PC-3 (cell line): ENCODE results near the gene QRFPR. TPM values are rescaled to one million over a fixed set of nuclear protein-coding genes. Genes with fewer than 3 reads are reported as not detected.

ENCODE experiments used
- ATAC-seq: fragments of 200-7000 bp; cut with Tn5 transposase; 2 replicates; pipeline ENCODE4 v1.9.1; 2020; ENCODE audit warnings: mild to moderate bottlenecking, moderate library complexity
- BruUV-seq: library from RNA; stranded (reverse); fragments of 400-500 nt; replicated peaks from 2 replicates; lab custom pipeline; 2021; lab: Mats Ljungman, UMichigan
- CTCF ChIA-PET: fragments of 300-600 bp; sonication (Branson Sonifier 250); formaldehyde crosslinking; loops from one replicate; lab custom pipeline; 2022; ENCODE audit warnings: antibody characterized with exemption; lab: Charles Lee
- POLR2A ChIA-PET: fragments of 300-600 bp; sonication (Branson Sonifier 250); formaldehyde crosslinking; loops from one replicate; lab custom pipeline; 2022; ENCODE audit warnings: antibody characterized with exemption; ENCODE audit not compliant: unreplicated experiment; lab: Charles Lee
- DNase-seq: peaks from one replicate; pipeline ENCODE4 v3.0.0-alpha.2; 2015
- H2AFZ ChIP-seq: fragments of 300-600 bp; sonication (generic); 2 replicates; pipeline ENCODE4 v1.6.0; 2016; ENCODE audit warnings: antibody characterized with exemption, low read length
- H3F3A ChIP-seq: fragments of 300-600 bp; sonication (generic); one replicate; pipeline ENCODE4 v1.6.0; 2017; ENCODE audit warnings: antibody characterized with exemption, low read length, control low read depth, mild to moderate bottlenecking; ENCODE audit not compliant: unreplicated experiment
- H3K27ac ChIP-seq: fragments of 300-600 bp; sonication (generic); 2 replicates; pipeline ENCODE4 v1.5.1; 2016; ENCODE audit warnings: mild to moderate bottlenecking, low read length
- H3K27me3 ChIP-seq: fragments of 300-600 bp; sonication (generic); 2 replicates; pipeline ENCODE4 v1.6.1; 2016; ENCODE audit warnings: low read length, mixed read lengths
- H3K36me3 ChIP-seq: fragments of 300-600 bp; sonication (generic); 2 replicates; pipeline ENCODE4 v1.6.1; 2016; ENCODE audit warnings: low read depth, mixed run types, low read length, mixed read lengths
- H3K4me1 ChIP-seq: fragments of 300-600 bp; sonication (generic); 2 replicates; pipeline ENCODE4 v1.5.1; 2016; ENCODE audit warnings: low read length; ENCODE audit not compliant: insufficient read depth
- H3K4me2 ChIP-seq: fragments of 300-600 bp; sonication (generic); 2 replicates; pipeline ENCODE4 v1.6.0; 2016; ENCODE audit warnings: low read length
- H3K4me3 ChIP-seq: fragments of 300-600 bp; sonication (generic); 2 replicates; pipeline ENCODE4 v1.5.1; 2016; ENCODE audit warnings: mild to moderate bottlenecking, low read length, mixed read lengths
- H3K79me2 ChIP-seq: fragments of 300-600 bp; sonication (generic); 2 replicates; pipeline ENCODE4 v1.6.1; 2017; ENCODE audit warnings: low read length, mixed read lengths
- H3K9ac ChIP-seq: fragments of 300-600 bp; sonication (generic); 2 replicates; pipeline ENCODE4 v1.6.0; 2016; ENCODE audit warnings: mild to moderate bottlenecking, low read length
- H3K9me2 ChIP-seq: fragments of 300-600 bp; sonication (generic); replicated peaks from 2 replicates; pipeline ENCODE4 v1.6.1; 2016; ENCODE audit warnings: mixed run types, low read length, mixed read lengths
- H3K9me3 ChIP-seq: fragments of 300-600 bp; sonication (generic); 2 replicates; pipeline ENCODE4 v1.6.1; 2016; ENCODE audit warnings: low read length, mixed read lengths
- H4K20me1 ChIP-seq: fragments of 300-600 bp; sonication (generic); 2 replicates; pipeline ENCODE4 v1.6.1; 2016; ENCODE audit warnings: low read length, mixed read lengths
- EZH2 ChIP-seq: fragments of 300-600 bp; sonication (generic); IDR thresholded peaks from one replicate; pipeline ENCODE4 v1.6.1; 2017; ENCODE audit warnings: antibody characterized with exemption, mild to moderate bottlenecking, low read length; ENCODE audit not compliant: unreplicated experiment
- EZH2phosphoT487 ChIP-seq: fragments of 300-600 bp; sonication (generic); IDR thresholded peaks from 2 replicates; pipeline ENCODE4 v1.6.1; 2018; ENCODE audit warnings: mild to moderate bottlenecking, antibody characterized with exemption, low read length, borderline replicate concordance
- intact Hi-C: fragments of 100-400 bp; cut with micrococcal nuclease; formaldehyde crosslinking; loops from 2 replicates; pipeline ENCODE4 v1.9.0; 2023
- total RNA-seq: library from RNA; depleted of rRNA; stranded (reverse); fragments of >200 nt; gene quantifications from 2 replicates; pipeline ENCODE4 v1.2.3, GENCODE V29; 2014
- TF ChIP-seq, protein P1 (sequence below): fragments of 300-600 bp; sonication (generic); conservative IDR thresholded peaks from 2 replicates; pipeline ENCODE4 v1.5.1; 2017; ENCODE audit warnings: antibody characterized with exemption, low read depth, mild to moderate bottlenecking, low read length

The QRFPR gene
- total RNA-seq, 1 experiment from 2014 or later = not detected

DNA sequence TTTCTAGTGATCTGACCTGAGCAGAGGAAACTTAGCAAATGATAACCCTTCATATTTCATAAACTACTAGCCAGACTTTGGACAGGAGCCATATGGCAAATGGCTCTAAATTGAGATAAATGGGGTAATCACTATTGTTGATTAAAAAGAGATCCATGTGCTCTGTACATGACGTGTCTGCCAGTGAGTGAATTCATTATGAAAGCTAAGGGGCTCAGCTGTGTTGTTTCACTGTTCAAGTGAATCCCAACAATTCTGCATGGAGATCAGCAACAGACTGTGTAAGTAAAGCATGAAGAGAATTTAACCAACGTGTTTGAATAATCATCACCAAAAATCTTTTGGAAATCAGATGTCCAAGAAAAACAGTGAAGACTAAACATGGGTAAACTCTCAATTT is 9.5 kb upstream of the QRFPR start:
- Histone ChIP-seq H3K4me3 (no peak overlapping the region), H4K20me1 (no peaks in the 10 kb centered on the region), H3K4me2 (no peak overlapping the region), H3K9me3 (no peaks in the 10 kb centered on the region), H3K27me3 (no peaks in the 10 kb centered on the region), H3K27ac (no peak overlapping the region), H3K36me3 (no peaks in the 10 kb centered on the region), H3K9ac (no peak overlapping the region), H3K4me1 (no peaks in the 10 kb centered on the region), H3F3A (no peaks in the 10 kb centered on the region), H3K9me2 (no peaks in the 10 kb centered on the region), H3K79me2 (no peaks in the 10 kb centered on the region), H2AFZ (no peak overlapping the region)
- ATAC-seq (no peak), DNase-seq (no peak)
- ChIA-PET CTCF (no interaction called here), POLR2A (no interaction called here)
- intact Hi-C loops = no loop called here
- no TSS peak for BruUV-seq
- TF ChIP-seq EZH2phosphoT487 (no peak), EZH2 (no peak)
- TF ChIP-seq, protein P1, sequence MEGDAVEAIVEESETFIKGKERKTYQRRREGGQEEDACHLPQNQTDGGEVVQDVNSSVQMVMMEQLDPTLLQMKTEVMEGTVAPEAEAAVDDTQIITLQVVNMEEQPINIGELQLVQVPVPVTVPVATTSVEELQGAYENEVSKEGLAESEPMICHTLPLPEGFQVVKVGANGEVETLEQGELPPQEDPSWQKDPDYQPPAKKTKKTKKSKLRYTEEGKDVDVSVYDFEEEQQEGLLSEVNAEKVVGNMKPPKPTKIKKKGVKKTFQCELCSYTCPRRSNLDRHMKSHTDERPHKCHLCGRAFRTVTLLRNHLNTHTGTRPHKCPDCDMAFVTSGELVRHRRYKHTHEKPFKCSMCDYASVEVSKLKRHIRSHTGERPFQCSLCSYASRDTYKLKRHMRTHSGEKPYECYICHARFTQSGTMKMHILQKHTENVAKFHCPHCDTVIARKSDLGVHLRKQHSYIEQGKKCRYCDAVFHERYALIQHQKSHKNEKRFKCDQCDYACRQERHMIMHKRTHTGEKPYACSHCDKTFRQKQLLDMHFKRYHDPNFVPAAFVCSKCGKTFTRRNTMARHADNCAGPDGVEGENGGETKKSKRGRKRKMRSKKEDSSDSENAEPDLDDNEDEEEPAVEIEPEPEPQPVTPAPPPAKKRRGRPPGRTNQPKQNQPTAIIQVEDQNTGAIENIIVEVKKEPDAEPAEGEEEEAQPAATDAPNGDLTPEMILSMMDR = no peak

DNA sequence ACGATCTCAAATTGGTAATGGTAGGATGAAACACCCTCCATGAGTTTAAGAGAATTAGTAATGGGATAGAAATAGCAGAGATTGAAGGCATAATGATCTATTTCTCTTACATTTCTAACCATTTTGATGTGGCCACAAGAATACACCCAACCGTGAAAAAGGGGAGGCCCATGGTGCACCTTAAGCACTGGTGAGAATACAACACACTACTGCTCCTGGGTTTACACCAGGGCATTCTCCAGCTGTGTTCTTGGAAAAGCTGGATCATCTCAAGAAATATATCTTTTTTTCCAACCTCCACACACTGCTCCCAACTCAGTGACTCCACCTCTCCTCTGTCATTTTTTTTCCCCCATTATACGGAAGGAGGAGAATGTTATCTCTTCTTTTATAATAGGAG is 1.5 kb downstream of the QRFPR start:
- BruUV-seq = no TSS peak
- H3K79me2 ChIP-seq = no peaks in the 10 kb centered on the region
- no peaks in the 10 kb centered on the region for H3K4me1 ChIP-seq
- H3F3A ChIP-seq = no peaks in the 10 kb centered on the region
- no peak for ATAC-seq
- CTCF ChIA-PET = interaction anchor here (0.7 kb wide), 1 partner anchor 83 kb away, joined by 3 read pairs; no protein-coding TSS in a partner anchor
- H3K36me3 ChIP-seq = no peaks in the 10 kb centered on the region
- H3K9ac ChIP-seq = no peak overlapping the region
- POLR2A ChIA-PET = no interaction called here
- H3K4me2 ChIP-seq = no peak overlapping the region
- H3K27me3 ChIP-seq = no peaks in the 10 kb centered on the region
- no peak overlapping the region for H3K4me3 ChIP-seq
- intact Hi-C loops = no loop called here
- H4K20me1 ChIP-seq = no peaks in the 10 kb centered on the region
- no peak for DNase-seq
- H3K27ac ChIP-seq = no peak overlapping the region
- no peaks in the 10 kb centered on the region for H3K9me2 ChIP-seq
- H2AFZ ChIP-seq = no peak overlapping the region
- no peak for TF ChIP-seq EZH2
- TF ChIP-seq, protein P1 = no peak
- no peak for TF ChIP-seq EZH2phosphoT487
- no peaks in the 10 kb centered on the region for H3K9me3 ChIP-seq

DNA sequence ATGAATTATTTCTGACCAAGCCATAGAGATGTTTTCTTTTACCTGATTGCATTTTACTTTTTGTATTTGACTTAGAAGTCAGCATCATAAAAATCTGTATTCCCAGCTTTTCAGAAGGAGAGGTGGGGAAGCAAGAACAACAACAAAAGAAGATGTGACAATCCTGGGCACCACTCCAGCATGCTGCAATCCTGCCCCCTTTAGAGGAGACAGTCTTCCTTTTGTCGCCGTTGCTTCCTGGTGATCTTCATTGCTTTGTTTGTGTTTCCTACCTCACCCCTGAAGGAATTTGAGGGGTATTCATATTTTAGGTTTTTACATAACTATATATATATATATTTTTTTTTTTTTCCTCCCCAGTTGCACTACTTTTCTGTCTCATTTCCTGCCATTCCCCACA is 3.7 kb downstream of the QRFPR start:
- DNase-seq (no peak), ATAC-seq (no peak)
- Histone ChIP-seq H2AFZ (no peak overlapping the region), H3K4me1 (no peaks in the 10 kb centered on the region), H3K36me3 (no peaks in the 10 kb centered on the region), H3K79me2 (no peaks in the 10 kb centered on the region), H3K9me3 (no peaks in the 10 kb centered on the region), H3K4me2 (no peak overlapping the region), H3F3A (no peaks in the 10 kb centered on the region), H3K4me3 (no peak overlapping the region), H4K20me1 (no peaks in the 10 kb centered on the region), H3K27me3 (no peaks in the 10 kb centered on the region), H3K9me2 (no peaks in the 10 kb centered on the region), H3K9ac (no peak overlapping the region), H3K27ac (no peak overlapping the region)
- TF ChIP-seq EZH2 (no peak), EZH2phosphoT487 (no peak)
- TF ChIP-seq, protein P1 = no peak
- ChIA-PET POLR2A (no interaction called here), CTCF (no interaction called here)
- BruUV-seq = no TSS peak
- intact Hi-C loops = no loop called here
